GM21737 (cell line): ENCODE measurements around the gene DNAJC24.
"Not testable (repeated sequence)": the region's sequence is repeated elsewhere in the genome, so short reads cannot be mapped to it uniquely, and the experiment has no call there.

Experiments
- ATAC-seq: cut with Tn5 transposase; IDR thresholded peaks from one replicate; pipeline ENCODE4 v1.9.1; 2021; ENCODE audit warnings: mild to moderate bottlenecking, moderate library complexity; ENCODE audit not compliant: unreplicated experiment

The DNAJC24 gene

GRCh38 chr11:31369348-31370329 lies at the start of gene DNAJC24, which contains the start of gene DCDC1:
Gene DNAJC24 (plus strand): TSS chr11:31369860. CDS start chr11:31370749, 889 bp downstream.
Gene DCDC1 (minus strand): TSS chr11:31369739. CDS start chr11:31328280, 41,459 bp downstream.
- ATAC-seq = peak; percentile 99

GRCh38 chr11:31321494-31321893 lies 48.2 kb upstream of the DNAJC24 start:
- not testable (repeated sequence) for ATAC-seq

GRCh38 chr11:31323145-31323544 lies 46.5 kb upstream of the DNAJC24 start:
- no peak for ATAC-seq

- no peak for ATAC-seq
These were observed 44.5 kb upstream of the DNAJC24 start for GRCh38 chr11:31325160-31325559.

- ATAC-seq = no peak
These were observed 43.1 kb upstream of the DNAJC24 start for GRCh38 chr11:31326470-31327148.

GRCh38 chr11:31327417-31327816 lies 42.2 kb upstream of the DNAJC24 start:
- no peak for ATAC-seq

GRCh38 chr11:31328697-31329096 lies 41.0 kb upstream of the DNAJC24 start:
- ATAC-seq = no peak

- no peak for ATAC-seq
These were observed 31.9 kb upstream of the DNAJC24 start for GRCh38 chr11:31337806-31338205.

GRCh38 chr11:31340903-31341572 lies 28.6 kb upstream of the DNAJC24 start:
- ATAC-seq = no peak

GRCh38 chr11:31351168-31351567 lies 18.5 kb upstream of the DNAJC24 start:
- no peak for ATAC-seq

GRCh38 chr11:31355131-31355530 lies 14.5 kb upstream of the DNAJC24 start:
- no peak for ATAC-seq

- no peak for ATAC-seq
These were observed 13.8 kb upstream of the DNAJC24 start for GRCh38 chr11:31355817-31356216.

- ATAC-seq = no peak
These were observed 7.9 kb upstream of the DNAJC24 start for GRCh38 chr11:31361743-31362142.

- no peak for ATAC-seq
These were observed 2.9 kb upstream of the DNAJC24 start for GRCh38 chr11:31366795-31367194.

GRCh38 chr11:31375879-31376278 lies 6.2 kb downstream of the DNAJC24 start:
- ATAC-seq = no peak

GRCh38 chr11:31383116-31383515 lies 13.5 kb downstream of the DNAJC24 start:
- ATAC-seq = no peak

GRCh38 chr11:31387379-31387778 lies 17.7 kb downstream of the DNAJC24 start:
- no peak for ATAC-seq

GRCh38 chr11:31397239-31397834 lies 27.7 kb downstream of the DNAJC24 start:
- ATAC-seq = no peak

- ATAC-seq = no peak
These were observed 35.0 kb downstream of the DNAJC24 start for GRCh38 chr11:31404614-31405013.

- no peak for ATAC-seq
These were observed 38.5 kb downstream of the DNAJC24 start for GRCh38 chr11:31408201-31408600.

- no peak for ATAC-seq
These were observed 43.3 kb downstream of the DNAJC24 start for GRCh38 chr11:31412946-31413345.
